GM12878 (cell line): ENCODE data around the gene EXOC4. TPM values are rescaled to one million over a fixed set of nuclear protein-coding genes. Genes with fewer than 3 reads are reported as not detected.

Experiments used
- ATAC-seq: fragments of 200-7000 bp; cut with Tn5 transposase; 3 replicates; pipeline ENCODE4 v1.9.1; 2020; ENCODE audit warnings: mild to moderate bottlenecking, moderate library complexity
- BruUV-seq: library from RNA; stranded (reverse); fragments of 400-500 nt; replicated peaks from 2 replicates; lab custom pipeline; 2021; lab: Mats Ljungman, UMichigan
- CTCF ChIA-PET: fragments of 300-600 bp; sonication (Branson Sonifier 250); formaldehyde crosslinking; extraction: SDS; loops from one replicate; lab custom pipeline; 2021; ENCODE audit warnings: inconsistent platforms; lab: Yijun Ruan, JAX
- POLR2A ChIA-PET: fragments of 350-600 bp; formaldehyde crosslinking; extraction: SDS; loops from one replicate; lab custom pipeline; 2021; ENCODE audit warnings: inconsistent platforms; lab: Charles Lee
- RAD21 ChIA-PET: fragments of 300-600 bp; sonication (Branson Sonifier 250); formaldehyde crosslinking; loops from one replicate; lab custom pipeline; 2023; ENCODE audit warnings: antibody characterized with exemption; ENCODE audit not compliant: unreplicated experiment; lab: Charles Lee
- SMC1A ChIA-PET: fragments of 300-600 bp; sonication (Branson Sonifier 250); formaldehyde crosslinking; loops from one replicate; lab custom pipeline; 2023; ENCODE audit not compliant: unreplicated experiment, uncharacterized antibody; lab: Charles Lee
- DNase-seq: peaks from one replicate; pipeline ENCODE4 v3.0.0-alpha.2; 2011; ENCODE audit warnings: low read depth, low spot score
- FAIRE-seq: peaks from 3 replicates; lab custom pipeline; 2011; peaks lifted over from hg19 to GRCh38; lab: Jason Lieb, UNC
- H2AFZ ChIP-seq: 2 replicates; pipeline ENCODE4 v1.6.0; 2011; ENCODE audit warnings: low read depth, low read length, control low read depth; ENCODE audit not compliant: control insufficient read depth
- H3K27ac ChIP-seq: 2 replicates; pipeline ENCODE4 v1.5.1; 2011; ENCODE audit warnings: control low read depth; ENCODE audit not compliant: control insufficient read depth, insufficient read depth
- H3K27me3 ChIP-seq, 2 experiments: replicated peaks in 1 of 2; 2 replicates each; pipeline versions ENCODE4 v1.6.0 to v1.6.1; 2011; ENCODE audit warnings: low read length in 1 of 2; ENCODE audit not compliant: control insufficient read depth in 2 of 2, insufficient read depth in 2 of 2
- H3K36me3 ChIP-seq, 2 experiments: 2 replicates each; pipeline ENCODE4 v1.5.1; 2011; ENCODE audit warnings: low read length in 1 of 2; ENCODE audit not compliant: control insufficient read depth in 2 of 2, insufficient read depth in 2 of 2
- H3K4me1 ChIP-seq: 2 replicates; pipeline ENCODE4 v1.6.1; 2011; ENCODE audit warnings: mild to moderate bottlenecking, low read length, moderate library complexity, mixed read lengths; ENCODE audit not compliant: control insufficient read depth, insufficient read depth
- H3K4me2 ChIP-seq: 2 replicates; pipeline ENCODE4 v1.6.0; 2011; ENCODE audit warnings: control low read depth; ENCODE audit not compliant: control insufficient read depth, insufficient read depth
- H3K4me3 ChIP-seq: fragments of 200-600 bp; sonication (generic); 2 replicates; pipeline ENCODE4 v1.5.1; 2016
- H3K79me2 ChIP-seq: 2 replicates; pipeline ENCODE4 v1.6.0; 2011; ENCODE audit warnings: low read length; ENCODE audit not compliant: control insufficient read depth, insufficient read depth
- H3K9ac ChIP-seq: 2 replicates; pipeline ENCODE4 v1.8.0; 2011; ENCODE audit warnings: low read length, control low read depth, mixed read lengths; ENCODE audit not compliant: control insufficient read depth, insufficient read depth
- H3K9me3 ChIP-seq: replicated peaks from 3 replicates; pipeline ENCODE4 v1.5.1; 2011; ENCODE audit warnings: mild to moderate bottlenecking, low read length; ENCODE audit not compliant: control insufficient read depth, insufficient read depth
- H4K20me1 ChIP-seq: 2 replicates; pipeline ENCODE4 v1.6.0; 2011; ENCODE audit not compliant: control insufficient read depth, insufficient read depth
- ATF7 ChIP-seq: fragments of 450-650 bp; IDR thresholded peaks from 2 replicates; pipeline ENCODE4 v1.6.1; 2016; ENCODE audit warnings: low read depth, mild to moderate bottlenecking
- CBFB ChIP-seq: IDR thresholded peaks from 2 replicates; pipeline ENCODE4 v1.6.1; 2016; ENCODE audit warnings: antibody characterized with exemption, low read depth
- CEBPB ChIP-seq, 2 experiments: fragments of 150-350 bp in 1 of 2; IDR thresholded peaks; 2 replicates each; pipeline ENCODE4 v1.6.1; 2012 to 2014; ENCODE audit warnings: low read depth in 2 of 2, low read length in 2 of 2, borderline replicate concordance in 1 of 2, inconsistent platforms in 1 of 2
- CHD2 ChIP-seq: IDR thresholded peaks from 2 replicates; pipeline ENCODE4 v1.6.1; 2011; ENCODE audit warnings: low read depth, low read length, improper control_type of control experiment, borderline replicate concordance
- CREB1 ChIP-seq: IDR thresholded peaks from 2 replicates; pipeline ENCODE4 v1.6.1; 2012; ENCODE audit warnings: low read depth, mild to moderate bottlenecking, inconsistent platforms
- CUX1 ChIP-seq: IDR thresholded peaks from 2 replicates; pipeline ENCODE4 v1.6.1; 2012; ENCODE audit warnings: improper control_type of control experiment, low read depth, low read length; ENCODE audit not compliant: insufficient replicate concordance
- FOS ChIP-seq: IDR thresholded peaks from 3 replicates; pipeline ENCODE4 v1.6.1; 2011; ENCODE audit warnings: borderline replicate concordance; ENCODE audit not compliant: insufficient read length; ENCODE audit errors: extremely low read depth
- NFYA ChIP-seq: IDR thresholded peaks from 2 replicates; pipeline ENCODE4 v1.6.1; 2011; ENCODE audit warnings: low read depth, mild to moderate bottlenecking, low read length, improper control_type of control experiment, borderline replicate concordance
- RELA ChIP-seq: fragments of 450-650 bp; IDR thresholded peaks from 2 replicates; pipeline ENCODE4 v1.8.0; 2014; ENCODE audit warnings: borderline replicate concordance; ENCODE audit not compliant: partially characterized antibody
- RUNX3 ChIP-seq: IDR thresholded peaks from 2 replicates; pipeline ENCODE4 v1.6.1; 2012; ENCODE audit warnings: low read length, inconsistent platforms
- ZNF24 ChIP-seq: fragments of 450-650 bp; IDR thresholded peaks from 2 replicates; pipeline ENCODE4 v1.6.1; 2017; ENCODE audit warnings: antibody characterized with exemption, mild to moderate bottlenecking
- ZNF274 ChIP-seq: IDR thresholded peaks from one replicate; pipeline ENCODE4 v1.8.0; 2011; ENCODE audit not compliant: insufficient read length, insufficient read depth
- WGBS: methylation state at CpG from one replicate; pipeline ENCODE4 v1.1.6; 2016; ENCODE audit warnings: low lambda C conversion rate; ENCODE audit not compliant: insufficient replicate concordance, insufficient coverage; ENCODE audit errors: missing lambda C conversion rate; 5-methylcytosine and 5-hydroxymethylcytosine counted together
- in situ Hi-C: fragments of 300-500 bp; cut with MboI; formaldehyde crosslinking; loops from 9 replicates; pipeline ENCODE4 v1.14.3; 2018; ENCODE audit warnings: mixed read lengths
- intact Hi-C: fragments of 100-400 bp; cut with micrococcal nuclease; formaldehyde crosslinking; loops from one replicate; pipeline ENCODE4 v1.14.2; 2022; ENCODE audit not compliant: unreplicated experiment
- polyA plus RNA-seq, 11 experiments: library from polyadenylated mRNA; depleted of rRNA in 4 of 11; unstranded in 6 of 11; stranded (reverse) in 5 of 11; fragments of >200 nt; fragmentation: Nextera tagmentation in 4 of 11; fragmentation: Illumina TruSeq in 1 of 11; extraction: Ambion mirVana in 4 of 11; extraction: Trizol in 1 of 11; gene quantifications; 1 replicate in 1 of 11; 2 replicates in 10 of 11; pipeline versions ENCODE4 v1.2.1 to v1.2.3, GENCODE V29; 2011 to 2016; ENCODE audit warnings: inconsistent platforms in 2 of 11, missing spikeins in 2 of 11, low read depth in 1 of 11
- total RNA-seq, 4 experiments: library from RNA; depleted of rRNA in 3 of 4; stranded (reverse); fragments of >200 nt in 3 of 4; fragmentation: Illumina TruSeq in 1 of 4; extraction: Trizol in 1 of 4; gene quantifications; 2 replicates each; pipeline versions ENCODE4 v1.2.1 to v1.2.3, GENCODE V29; 2013 to 2021

Gene EXOC4
- total and polyA plus RNA-seq, 10 of the 15 experiments (the other 5 are each of a cell fraction or from before 2014, with no cell fraction given) = 13.2 to 44.5 (median 29.6) TPM

- intact Hi-C loops = no loop called here
- ChIA-PET SMC1A (no interaction called here), RAD21 (no interaction called here), POLR2A (no interaction called here), CTCF (interaction anchor here (0.7 kb wide), 1 partner anchor 13 kb away, joined by 3 read pairs; no protein-coding TSS in a partner anchor)
- no peak overlapping the region for H3K4me2 ChIP-seq
- H3K27ac ChIP-seq = no peak overlapping the region
- TF ChIP-seq CHD2 = no peak
- TF ChIP-seq NFYA = no peak
- no peak for TF ChIP-seq ZNF274
- no peaks in the 10 kb centered on the region for H4K20me1 ChIP-seq
- no peak overlapping the region for H3K4me3 ChIP-seq
- DNase-seq (no peak), FAIRE-seq (no peak), ATAC-seq (no peak)
- no peaks in the 10 kb centered on the region for H3K4me1 ChIP-seq
- H3K9ac ChIP-seq = no peak overlapping the region
- no TSS peak for BruUV-seq
- H3K36me3 ChIP-seq = no peaks in the 10 kb centered on the region
- H3K79me2 ChIP-seq = no peaks in the 10 kb centered on the region
- H3K27me3 ChIP-seq = no peaks in the 10 kb centered on the region
- H2AFZ ChIP-seq = no peak overlapping the region
- 98% methylated on average over 3 of the region's 3 CpGs for WGBS
- H3K9me3 ChIP-seq = no peaks in the 10 kb centered on the region
- in situ Hi-C loops = no loop called here
Measured at GRCh38 chr7:133724694-133725093, 471.8 kb downstream of the EXOC4 start.

GRCh38 chr7:133727476-133728214, 474.8 kb downstream of the EXOC4 start:
- CTCF ChIA-PET = interaction anchor here (1.4 kb wide), 1 partner anchor 14 kb away, joined by 3 read pairs; no protein-coding TSS in a partner anchor
- in situ Hi-C loops (no loop called here), intact Hi-C loops (no loop called here)
- H3K9ac ChIP-seq = no peak overlapping the region
- no peak for FAIRE-seq
- no peaks in the 10 kb centered on the region for H3K4me1 ChIP-seq
- no peak for DNase-seq
- no peaks in the 10 kb centered on the region for H3K27me3 ChIP-seq
- no peak overlapping the region for H3K27ac ChIP-seq
- H3K4me3 ChIP-seq = no peak overlapping the region
- SMC1A ChIA-PET = no interaction called here
- RAD21 ChIA-PET = no interaction called here
- 88% methylated on average over 13 of the region's 13 CpGs for WGBS
- ATAC-seq = no peak
- BruUV-seq = no TSS peak
- H2AFZ ChIP-seq = no peak overlapping the region
- POLR2A ChIA-PET = no interaction called here
- H3K9me3 ChIP-seq = no peaks in the 10 kb centered on the region
- H4K20me1 ChIP-seq = no peaks in the 10 kb centered on the region
- H3K79me2 ChIP-seq = no peaks in the 10 kb centered on the region
- H3K36me3 ChIP-seq = no peaks in the 10 kb centered on the region
- H3K4me2 ChIP-seq = no peak overlapping the region
- TF ChIP-seq ATF7 (no peak), ZNF24 (no peak), RUNX3 (no peak), CREB1 (no peak), RELA (no peak), FOS (no peak), CEBPB (IDR thresholded peaks at IDR 0.05; ENCODE audit: borderline replicate concordance in 1 of 2, low read depth in 2 of 2, low read length in 2 of 2) (no peak), CUX1 (no peak), CBFB (no peak)
